Endothelial cell of umbilical vein (primary cell): Measurements from ENCODE around the gene FGA. TPM values are rescaled to one million over a fixed set of nuclear protein-coding genes. Genes with fewer than 3 reads are reported as not detected.

Experiments
- BruUV-seq: library from RNA; stranded (reverse); fragments of 400-500 nt; replicated peaks from 2 replicates; lab custom pipeline; 2021; lab: Mats Ljungman, UMichigan
- CTCF ChIA-PET: fragments of 300-600, 350-600 bp; sonication (Branson Sonifier 250); formaldehyde crosslinking; loops from one replicate; lab custom pipeline; 2021; ENCODE audit warnings: antibody characterized with exemption, inconsistent platforms; lab: Charles Lee
- POLR2A ChIA-PET: fragments of 300-600, 350-600 bp; sonication (Branson Sonifier 250); formaldehyde crosslinking; loops from one replicate; lab custom pipeline; 2021; ENCODE audit warnings: antibody characterized with exemption, inconsistent platforms; lab: Charles Lee
- DNase-seq: peaks from one replicate; pipeline ENCODE4 v3.0.0-alpha.2; 2011; ENCODE audit warnings: low read depth, low spot score
- FAIRE-seq: peaks from 2 replicates; lab custom pipeline; 2011; peaks lifted over from hg19 to GRCh38; lab: Jason Lieb, UNC
- H2AFZ ChIP-seq: 2 replicates; pipeline ENCODE4 v1.6.0; 2012; ENCODE audit warnings: low read depth, low read length, control low read depth, inconsistent platforms
- H3K27ac ChIP-seq: 2 replicates; pipeline ENCODE4 v1.5.1; 2011; ENCODE audit warnings: low read depth, mild to moderate bottlenecking, control low read depth, low read length, moderate library complexity; ENCODE audit not compliant: insufficient read depth
- H3K27me3 ChIP-seq, 2 experiments: 2 replicates each; pipeline versions ENCODE4 v1.6.0 to v1.6.1; 2011; ENCODE audit warnings: low read length in 2 of 2, mixed read lengths in 1 of 2; ENCODE audit not compliant: control insufficient read depth in 2 of 2, insufficient read depth in 2 of 2
- H3K36me3 ChIP-seq, 2 experiments: 2 replicates in 1 of 2; 3 replicates in 1 of 2; pipeline ENCODE4 v1.5.1; 2011; ENCODE audit warnings: low read length in 2 of 2, mild to moderate bottlenecking in 1 of 2, moderate library complexity in 1 of 2; ENCODE audit not compliant: control insufficient read depth in 2 of 2, insufficient read depth in 2 of 2; ENCODE audit errors: extremely low read depth in 1 of 2
- H3K4me1 ChIP-seq: 3 replicates; pipeline ENCODE4 v1.5.1; 2011; ENCODE audit warnings: mild to moderate bottlenecking, low read length; ENCODE audit not compliant: control insufficient read depth, insufficient read depth; ENCODE audit errors: extremely low read depth
- H3K4me2 ChIP-seq: 2 replicates; pipeline ENCODE4 v1.6.1; 2011; ENCODE audit warnings: low read length, control low read depth, mixed read lengths; ENCODE audit not compliant: insufficient read depth
- H3K4me3 ChIP-seq, 3 experiments: fragments of 200-600 bp in 1 of 3; sonication (generic), shearing (Covaris generic) in 1 of 3; replicated peaks in 1 of 3; 2 replicates each; pipeline ENCODE4 v1.5.1; 2011 to 2016; ENCODE audit warnings: control low read depth in 3 of 3, low read length in 3 of 3, mild to moderate bottlenecking in 2 of 3, inconsistent platforms in 1 of 3, low read depth in 1 of 3, moderate library complexity in 1 of 3; ENCODE audit not compliant: insufficient read depth in 1 of 3
- H3K79me2 ChIP-seq: 2 replicates; pipeline ENCODE4 v1.6.0; 2012; ENCODE audit warnings: low read length, inconsistent platforms; ENCODE audit not compliant: control insufficient read depth, insufficient read depth
- H3K9ac ChIP-seq: replicated peaks from 2 replicates; pipeline ENCODE3; 2011; ENCODE audit warnings: low read length, control low read depth; ENCODE audit not compliant: insufficient read depth; ENCODE audit errors: extremely low read depth
- H3K9me1 ChIP-seq: replicated peaks from 3 replicates; pipeline ENCODE4 v1.6.0; 2011; ENCODE audit warnings: mild to moderate bottlenecking, low read length; ENCODE audit not compliant: control insufficient read depth, insufficient read depth; ENCODE audit errors: extremely low read depth
- H3K9me3 ChIP-seq: replicated peaks from 2 replicates; pipeline ENCODE4 v1.5.1; 2012; ENCODE audit warnings: low read length, inconsistent platforms; ENCODE audit not compliant: control insufficient read depth, insufficient read depth
- H4K20me1 ChIP-seq: replicated peaks from 2 replicates; pipeline ENCODE3; 2011; ENCODE audit warnings: mild to moderate bottlenecking, low read length; ENCODE audit not compliant: control insufficient read depth, insufficient read depth; ENCODE audit errors: extremely low read depth
- CTCF ChIP-seq, 2 donors: IDR thresholded peaks; 1 replicate in 1 of 2; 2 replicates in 1 of 2; pipeline ENCODE4 v1.5.1; 2011; ENCODE audit warnings: low read length in 2 of 2, mild to moderate bottlenecking in 2 of 2, moderate library complexity in 2 of 2, control low read depth in 1 of 2, inconsistent platforms in 1 of 2, low read depth in 1 of 2; ENCODE audit not compliant: insufficient read depth in 1 of 2; ENCODE audit errors: extremely low read depth in 1 of 2
- EZH2 ChIP-seq: IDR thresholded peaks from 2 replicates; pipeline ENCODE4 v1.6.1; 2012; ENCODE audit warnings: borderline replicate concordance, low read depth, mild to moderate bottlenecking, moderate library complexity, low read length, inconsistent platforms; ENCODE audit not compliant: severe bottlenecking
- FOS ChIP-seq: IDR thresholded peaks from 2 replicates; pipeline ENCODE4 v1.6.1; 2011; ENCODE audit warnings: mild to moderate bottlenecking, low read length, moderate library complexity, borderline replicate concordance; ENCODE audit not compliant: insufficient read depth
- GATA2 ChIP-seq: IDR thresholded peaks from 2 replicates; pipeline ENCODE4 v1.7.0; 2011; ENCODE audit warnings: low read depth, mild to moderate bottlenecking, moderate library complexity, mixed read lengths, low read length; ENCODE audit not compliant: insufficient read length, insufficient read depth
- JUN ChIP-seq: IDR thresholded peaks from 2 replicates; pipeline ENCODE4 v1.6.1; 2011; ENCODE audit warnings: borderline replicate concordance, low read depth; ENCODE audit not compliant: insufficient read length, insufficient read depth
- MAX ChIP-seq: IDR thresholded peaks from 2 replicates; pipeline ENCODE4 v1.6.1; 2011; ENCODE audit not compliant: insufficient read depth, insufficient read length
- MYC ChIP-seq: IDR thresholded peaks from one replicate; pipeline ENCODE4 v1.6.1; 2011; ENCODE audit warnings: mild to moderate bottlenecking, low read depth, low read length
- POLR2A ChIP-seq: IDR thresholded peaks from 2 replicates; pipeline ENCODE4 v1.6.1; 2012; ENCODE audit warnings: low read depth, mild to moderate bottlenecking, control low read depth, low read length
- POLR2AphosphoS5 ChIP-seq: IDR thresholded peaks from 2 replicates; pipeline ENCODE4 v1.6.1; 2012; ENCODE audit warnings: low read depth, mild to moderate bottlenecking, control low read depth, low read length, moderate library complexity; ENCODE audit not compliant: insufficient read depth
- dilution Hi-C: fragments of 300-500 bp; cut with MboI; formaldehyde crosslinking; loops from one replicate; pipeline ENCODE4 v1.15.0; 2019; ENCODE audit warnings: low sequenced_read_pairs; ENCODE audit not compliant: extremely low pct_ligation_motif_present
- intact Hi-C: fragments of 100-400 bp; cut with micrococcal nuclease; formaldehyde crosslinking; loops from one replicate; pipeline ENCODE4 v1.10.0; 2022
- polyA plus RNA-seq, 4 experiments: library from polyadenylated mRNA; depleted of rRNA in 3 of 4; stranded (reverse) in 3 of 4; unstranded in 1 of 4; fragments of >200 nt; gene quantifications; 2 replicates each; pipeline versions ENCODE4 v1.2.1 to v1.2.3, GENCODE V29; 2011 to 2012; ENCODE audit warnings: missing spikeins in 1 of 4
- total RNA-seq: library from RNA; stranded (reverse); gene quantifications from 2 replicates; pipeline ENCODE4 v1.2.3, GENCODE V29; 2021

Gene FGA
- total and polyA plus RNA-seq, 2 donors (not counting 3 experiments of a cell fraction or from before 2014, with no cell fraction given): not detected

- DNase-seq (no peak), FAIRE-seq (no peak)
- Histone ChIP-seq H3K79me2 (peaks cover 20% of the 10 kb centered on the region), H3K4me3 (no peak overlapping the region), H3K9ac (no peak overlapping the region), H4K20me1 (peaks cover 4% of the 10 kb centered on the region), H3K9me3 (no peaks in the 10 kb centered on the region), H3K27me3 (no peaks in the 10 kb centered on the region), H3K27ac (no peak overlapping the region), H3K4me1 (peaks cover 12% of the 10 kb centered on the region), H3K4me2 (no peak overlapping the region), H3K9me1 (no peaks in the 10 kb centered on the region), H2AFZ (no peak overlapping the region), H3K36me3 (peaks cover 3 to 26% of the 10 kb centered on the region in 2 experiments)
- no TSS peak for BruUV-seq
- ChIA-PET POLR2A (no interaction called here), CTCF (interaction anchor here (2.1 kb wide), 1 partner anchor 14 kb away, joined by 5 read pairs; no protein-coding TSS in a partner anchor)
- TF ChIP-seq JUN (no peak), FOS (no peak), MYC (no peak), POLR2A (no peak), GATA2 (no peak), POLR2AphosphoS5 (no peak), CTCF (IDR thresholded peaks at IDR 0.05; ENCODE audit: extremely low read depth in 1 of 2, insufficient read depth in 1 of 2, low read depth in 1 of 2, low read length in 2 of 2) (no peak), EZH2 (no peak), MAX (no peak)
- intact Hi-C loops: no loop called here
- dilution Hi-C loops: no loop called here
Measured at GRCh38 chr4:154545689-154546088, 44.9 kb downstream of the FGA start.
